ENCODE results near the gene USP12. TPM values are rescaled to one million over a fixed set of nuclear protein-coding genes. Genes with fewer than 3 reads are reported as not detected.
A peak's percentile ranks its signal among the peaks of the same experiment; 100 is the strongest.

USP12 gene
- total RNA-seq, 1 donor from 2014 or later = 30.8 TPM

DNA sequence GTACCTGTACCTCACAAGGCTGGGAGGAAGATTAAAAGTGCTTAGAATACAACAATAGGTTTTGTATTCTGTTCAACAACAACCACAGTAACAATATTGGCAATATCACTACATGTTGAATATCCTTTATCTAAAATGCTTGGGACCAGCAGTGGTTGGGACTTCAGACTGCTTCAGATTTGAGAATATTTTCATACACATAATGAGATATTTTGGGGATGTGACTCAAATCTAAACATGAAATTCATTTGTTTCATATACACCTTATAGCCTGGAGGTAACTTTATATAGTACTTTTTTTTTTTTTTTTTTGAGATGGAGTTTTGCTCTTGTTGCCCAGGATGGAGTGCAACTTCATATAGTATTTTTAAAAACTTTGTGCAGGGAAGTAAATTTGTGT, 73.9 kb downstream of the USP12 start:
- H3K4me3 Mint-ChIP-seq (ENCODE audit: low read depth) = no peak overlapping the region
- H3K4me1 Mint-ChIP-seq (ENCODE audit: low read depth) = no peaks in the 10 kb centered on the region
- no peak for DNase-seq (ENCODE audit: low spot score, unreplicated experiment)
- peaks cover 32% of the 10 kb centered on the region for H3K36me3 Mint-ChIP-seq (ENCODE audit: insufficient read depth)
- no peak overlapping the region for H3K27ac Mint-ChIP-seq
- TF ChIP-seq, protein P1, sequence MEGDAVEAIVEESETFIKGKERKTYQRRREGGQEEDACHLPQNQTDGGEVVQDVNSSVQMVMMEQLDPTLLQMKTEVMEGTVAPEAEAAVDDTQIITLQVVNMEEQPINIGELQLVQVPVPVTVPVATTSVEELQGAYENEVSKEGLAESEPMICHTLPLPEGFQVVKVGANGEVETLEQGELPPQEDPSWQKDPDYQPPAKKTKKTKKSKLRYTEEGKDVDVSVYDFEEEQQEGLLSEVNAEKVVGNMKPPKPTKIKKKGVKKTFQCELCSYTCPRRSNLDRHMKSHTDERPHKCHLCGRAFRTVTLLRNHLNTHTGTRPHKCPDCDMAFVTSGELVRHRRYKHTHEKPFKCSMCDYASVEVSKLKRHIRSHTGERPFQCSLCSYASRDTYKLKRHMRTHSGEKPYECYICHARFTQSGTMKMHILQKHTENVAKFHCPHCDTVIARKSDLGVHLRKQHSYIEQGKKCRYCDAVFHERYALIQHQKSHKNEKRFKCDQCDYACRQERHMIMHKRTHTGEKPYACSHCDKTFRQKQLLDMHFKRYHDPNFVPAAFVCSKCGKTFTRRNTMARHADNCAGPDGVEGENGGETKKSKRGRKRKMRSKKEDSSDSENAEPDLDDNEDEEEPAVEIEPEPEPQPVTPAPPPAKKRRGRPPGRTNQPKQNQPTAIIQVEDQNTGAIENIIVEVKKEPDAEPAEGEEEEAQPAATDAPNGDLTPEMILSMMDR (IDR thresholded peaks at IDR 0.05; ENCODE audit: unreplicated experiment) = no peak
- peaks cover 5% of the 10 kb centered on the region for H3K9me3 Mint-ChIP-seq (ENCODE audit: low read depth)
- H3K27me3 Mint-ChIP-seq = no peaks in the 10 kb centered on the region

DNA sequence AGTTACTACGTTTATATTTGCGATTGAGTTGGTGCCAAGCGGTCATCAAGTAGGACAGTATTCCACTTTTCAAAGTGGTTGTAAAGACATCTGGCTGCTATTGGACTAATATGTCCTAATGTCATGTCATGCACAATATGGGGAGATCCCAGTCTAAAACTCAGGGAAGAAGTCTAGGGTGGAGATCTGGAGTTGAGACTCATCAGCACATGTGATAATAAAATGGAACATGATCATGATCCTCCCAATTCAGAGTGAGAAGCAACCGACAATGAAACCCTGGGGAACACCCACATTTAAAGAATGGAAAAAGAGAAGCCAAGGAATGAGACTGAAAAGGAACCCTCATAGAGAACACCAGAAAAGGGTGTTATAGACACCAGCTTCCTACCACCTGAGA, 80.2 kb downstream of the USP12 start:
- peaks cover 14% of the 10 kb centered on the region for H3K4me1 Mint-ChIP-seq (ENCODE audit: low read depth)
- TF ChIP-seq, protein P1 (IDR thresholded peaks at IDR 0.05; ENCODE audit: unreplicated experiment) = no peak
- no peak overlapping the region for H3K4me3 Mint-ChIP-seq (ENCODE audit: low read depth)
- H3K27me3 Mint-ChIP-seq = no peaks in the 10 kb centered on the region
- peaks cover 39% of the 10 kb centered on the region for H3K36me3 Mint-ChIP-seq (ENCODE audit: insufficient read depth)
- DNase-seq (ENCODE audit: low spot score, unreplicated experiment) = no peak
- H3K27ac Mint-ChIP-seq = no peak overlapping the region
- H3K9me3 Mint-ChIP-seq (ENCODE audit: low read depth) = no peaks in the 10 kb centered on the region

DNA sequence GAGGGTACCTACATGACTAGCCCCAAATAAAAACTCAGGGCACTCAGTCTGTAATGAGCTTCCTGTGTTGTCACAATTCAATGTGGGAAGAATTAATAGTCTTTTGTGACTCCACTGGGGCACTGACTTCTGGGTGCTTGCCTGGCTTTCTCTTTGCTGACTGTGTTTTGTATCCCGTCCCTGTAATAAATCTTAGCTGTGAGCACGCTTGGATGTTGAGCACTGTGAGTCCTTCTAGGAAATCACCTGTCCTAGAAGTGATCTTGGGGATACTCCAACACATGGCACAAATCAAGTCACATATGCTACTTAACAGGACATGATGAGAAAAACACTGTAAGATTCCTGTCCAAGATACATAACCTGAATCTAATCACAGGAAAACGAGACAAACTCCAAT, 83.0 kb downstream of the USP12 start:
- TF ChIP-seq, protein P1 (IDR thresholded peaks at IDR 0.05; ENCODE audit: unreplicated experiment) = no peak
- H3K27me3 Mint-ChIP-seq = no peaks in the 10 kb centered on the region
- DNase-seq (ENCODE audit: low spot score, unreplicated experiment) = no peak
- no peak overlapping the region for H3K4me3 Mint-ChIP-seq (ENCODE audit: low read depth)
- H3K36me3 Mint-ChIP-seq (ENCODE audit: insufficient read depth) = peaks cover 42% of the 10 kb centered on the region
- H3K4me1 Mint-ChIP-seq (ENCODE audit: low read depth) = peaks cover 14% of the 10 kb centered on the region
- no peaks in the 10 kb centered on the region for H3K9me3 Mint-ChIP-seq (ENCODE audit: low read depth)
- no peak overlapping the region for H3K27ac Mint-ChIP-seq

DNA sequence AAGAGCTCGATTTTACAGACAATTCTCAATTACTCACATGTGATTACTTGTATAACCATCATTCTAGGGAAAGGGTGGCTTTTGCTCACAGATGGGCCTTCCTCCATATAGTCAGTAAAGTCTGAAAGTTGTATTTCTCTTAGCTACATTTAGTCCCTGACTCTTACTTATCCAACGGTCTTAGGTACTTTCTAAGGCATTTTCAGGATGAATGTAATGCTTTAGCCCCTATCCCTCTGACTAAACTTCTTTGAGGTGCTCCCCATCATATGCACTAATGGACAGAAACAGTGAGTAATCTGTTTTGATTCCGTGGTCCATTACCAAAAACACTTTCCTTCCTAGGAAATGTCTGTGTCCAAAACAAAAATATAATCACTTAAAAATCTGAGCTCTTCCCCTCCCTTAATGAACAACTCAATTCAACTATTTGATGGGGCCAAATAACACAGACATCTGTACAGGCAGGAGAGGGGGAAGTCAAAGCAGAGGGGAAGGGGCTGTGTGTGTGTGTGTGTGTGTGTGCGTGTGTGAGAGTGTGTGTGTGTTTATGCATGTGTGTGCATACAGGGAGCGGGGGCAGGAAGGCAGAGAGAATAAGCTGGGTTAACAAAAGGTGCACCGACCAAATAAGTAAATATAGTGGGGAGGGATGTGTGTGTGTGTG, 84.9 kb downstream of the USP12 start:
- peaks cover 20% of the 10 kb centered on the region for H3K4me1 Mint-ChIP-seq (ENCODE audit: low read depth)
- peak overlapping the region; percentile 28 for H3K27ac Mint-ChIP-seq

DNA sequence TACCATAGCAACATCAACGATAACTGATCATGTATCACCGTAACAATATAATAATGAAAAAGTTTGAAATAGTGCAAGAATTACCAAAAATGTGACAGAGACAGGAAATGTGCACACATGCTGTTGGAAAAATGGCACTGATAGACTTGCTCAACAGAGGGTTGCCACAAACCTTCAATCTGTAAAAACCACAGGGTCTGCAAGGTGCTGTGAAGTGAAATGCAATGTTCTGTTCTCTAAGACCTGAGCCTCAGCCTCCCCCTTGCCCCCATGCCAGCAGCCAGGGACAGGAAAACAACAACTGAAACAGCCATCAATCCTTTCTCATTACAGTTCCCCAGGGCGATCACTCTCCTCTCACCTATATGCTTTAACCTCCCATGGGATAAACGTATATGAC, 88.4 kb downstream of the USP12 start:
- TF ChIP-seq, protein P1 (IDR thresholded peaks at IDR 0.05; ENCODE audit: unreplicated experiment) = no peak
- Mint-ChIP-seq H3K27ac (no peak overlapping the region), H3K4me3 (ENCODE audit: low read depth) (no peak overlapping the region), H3K27me3 (no peaks in the 10 kb centered on the region), H3K36me3 (ENCODE audit: insufficient read depth) (peaks cover 28% of the 10 kb centered on the region), H3K4me1 (ENCODE audit: low read depth) (peaks cover 20% of the 10 kb centered on the region), H3K9me3 (ENCODE audit: low read depth) (no peaks in the 10 kb centered on the region)
- DNase-seq (ENCODE audit: low spot score, unreplicated experiment) = no peak

More for the DNA sequence above, 84.9 kb downstream of the USP12 start:
- DNase-seq (ENCODE audit: low spot score, unreplicated experiment) = no peak
- Mint-ChIP-seq H3K27me3 (no peaks in the 10 kb centered on the region), H3K4me3 (ENCODE audit: low read depth) (no peak overlapping the region), H3K36me3 (ENCODE audit: insufficient read depth) (peaks cover 36% of the 10 kb centered on the region), H3K9me3 (ENCODE audit: low read depth) (no peaks in the 10 kb centered on the region)
- TF ChIP-seq, protein P1 (IDR thresholded peaks at IDR 0.05; ENCODE audit: unreplicated experiment) = no peak

Data from progenitor cell of endocrine pancreas (in vitro differentiated cells).